Measurements from ENCODE around the gene KRTAP5-7. TPM values are rescaled to one million over a fixed set of nuclear protein-coding genes. Genes with fewer than 3 reads are reported as not detected.

KRTAP5-7 gene
- total RNA-seq, 1 experiment from 2014 or later: not detected

DNA sequence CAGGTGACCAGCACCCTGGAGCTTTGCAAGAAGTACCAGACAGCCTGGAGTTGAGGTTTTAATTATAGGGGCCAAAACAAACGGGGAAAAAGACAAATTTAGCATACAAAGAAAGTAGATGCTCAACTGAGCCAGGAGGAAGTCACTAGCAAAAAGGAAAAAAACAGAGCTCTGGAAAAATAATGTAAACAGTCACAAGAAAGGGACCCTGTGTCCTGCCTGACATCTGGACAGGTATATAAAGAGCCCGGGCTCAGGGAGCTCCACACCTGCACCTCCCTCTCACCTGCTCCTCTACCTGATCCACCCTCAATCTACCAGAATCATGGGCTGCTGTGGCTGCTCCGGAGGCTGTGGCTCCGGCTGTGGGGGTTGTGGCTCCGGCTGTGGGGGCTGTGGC, 38.2 kb downstream of the KRTAP5-7 start, which contains the start of gene KRTAP5-10:
KRTAP5-10 (plus strand) TSS at position 301 of the 400 bp plus-strand sequence; CDS start at position 326, 25 bp downstream.
- DNase-seq (ENCODE audit: low read depth, low spot score): no peak
- Histone ChIP-seq H3K36me3 (ENCODE audit: control insufficient read depth in 1 of 2, insufficient read depth in 2 of 2, low read length in 2 of 2) (no peaks in the 10 kb centered on the region), H3K27ac (ENCODE audit: low read depth, low read length) (no peak within 1 kb of the TSS), H3K4me1 (ENCODE audit: control insufficient read depth in 1 of 2, insufficient read depth in 2 of 2, low read length in 2 of 2) (peaks cover 0 to 16% of the 10 kb centered on the region in 2 experiments; a peak in 2 of 4 replicates), H4K20me1 (ENCODE audit: insufficient read depth) (no peaks in the 10 kb centered on the region), H3K79me2 (ENCODE audit: insufficient read depth, low read length) (no peaks in the 10 kb centered on the region), H3K4me3 (replicated peaks in 1 of 2; ENCODE audit: low read depth in 1 of 2, low read length in 2 of 2) (no peak within 1 kb of the TSS), H3K9me2 (ENCODE audit: insufficient read depth) (no peaks in the 10 kb centered on the region), H2AFZ (ENCODE audit: low read depth, low read length, poor library complexity, severe bottlenecking) (no peak within 1 kb of the TSS), H3K9ac (ENCODE audit: low read length) (no peak within 1 kb of the TSS), H3K9me3 (ENCODE audit: control insufficient read depth in 1 of 2, insufficient read depth in 1 of 2, low read depth in 1 of 2, low read length in 2 of 2) (no peaks in the 10 kb centered on the region), H3K27me3 (ENCODE audit: insufficient read depth, low read length) (peaks cover 16% of the 10 kb centered on the region; the same call in 1 of the 2 replicates), H3K4me2 (ENCODE audit: low read length) (no peak within 1 kb of the TSS)
- BruUV-seq (replicated peaks): no TSS peak
- intact Hi-C loops (cut with micrococcal nuclease): no loop called here
- POLR2A ChIA-PET: interaction anchor here (0.6 kb wide), 1 partner anchor 23 kb away, joined by 3 read pairs; no protein-coding TSS in a partner anchor
- no peak for ATAC-seq
- TF ChIP-seq SP1 (IDR thresholded peaks at IDR 0.05; ENCODE audit: low read depth) (no peak), CBX3 (IDR thresholded peaks at IDR 0.05; ENCODE audit: low read depth) (no peak), RAD21 (IDR thresholded peaks at IDR 0.05; ENCODE audit: low read depth) (no peak), FOSL1 (IDR thresholded peaks at IDR 0.05; ENCODE audit: low read depth) (no peak), POLR2AphosphoS5 (IDR thresholded peaks at IDR 0.05; ENCODE audit: low read depth, low read length) (no peak), TCF7L2 (IDR thresholded peaks at IDR 0.05; ENCODE audit: borderline replicate concordance, extremely low read depth, insufficient read depth, insufficient read length) (no peak), EZH2 (IDR thresholded peaks at IDR 0.05) (no peak), CEBPB (IDR thresholded peaks at IDR 0.05; ENCODE audit: low read depth) (no peak)
- TF ChIP-seq, protein P1, sequence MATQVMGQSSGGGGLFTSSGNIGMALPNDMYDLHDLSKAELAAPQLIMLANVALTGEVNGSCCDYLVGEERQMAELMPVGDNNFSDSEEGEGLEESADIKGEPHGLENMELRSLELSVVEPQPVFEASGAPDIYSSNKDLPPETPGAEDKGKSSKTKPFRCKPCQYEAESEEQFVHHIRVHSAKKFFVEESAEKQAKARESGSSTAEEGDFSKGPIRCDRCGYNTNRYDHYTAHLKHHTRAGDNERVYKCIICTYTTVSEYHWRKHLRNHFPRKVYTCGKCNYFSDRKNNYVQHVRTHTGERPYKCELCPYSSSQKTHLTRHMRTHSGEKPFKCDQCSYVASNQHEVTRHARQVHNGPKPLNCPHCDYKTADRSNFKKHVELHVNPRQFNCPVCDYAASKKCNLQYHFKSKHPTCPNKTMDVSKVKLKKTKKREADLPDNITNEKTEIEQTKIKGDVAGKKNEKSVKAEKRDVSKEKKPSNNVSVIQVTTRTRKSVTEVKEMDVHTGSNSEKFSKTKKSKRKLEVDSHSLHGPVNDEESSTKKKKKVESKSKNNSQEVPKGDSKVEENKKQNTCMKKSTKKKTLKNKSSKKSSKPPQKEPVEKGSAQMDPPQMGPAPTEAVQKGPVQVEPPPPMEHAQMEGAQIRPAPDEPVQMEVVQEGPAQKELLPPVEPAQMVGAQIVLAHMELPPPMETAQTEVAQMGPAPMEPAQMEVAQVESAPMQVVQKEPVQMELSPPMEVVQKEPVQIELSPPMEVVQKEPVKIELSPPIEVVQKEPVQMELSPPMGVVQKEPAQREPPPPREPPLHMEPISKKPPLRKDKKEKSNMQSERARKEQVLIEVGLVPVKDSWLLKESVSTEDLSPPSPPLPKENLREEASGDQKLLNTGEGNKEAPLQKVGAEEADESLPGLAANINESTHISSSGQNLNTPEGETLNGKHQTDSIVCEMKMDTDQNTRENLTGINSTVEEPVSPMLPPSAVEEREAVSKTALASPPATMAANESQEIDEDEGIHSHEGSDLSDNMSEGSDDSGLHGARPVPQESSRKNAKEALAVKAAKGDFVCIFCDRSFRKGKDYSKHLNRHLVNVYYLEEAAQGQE (IDR thresholded peaks at IDR 0.05; ENCODE audit: low read depth): no peak
- TF ChIP-seq, protein P2, sequence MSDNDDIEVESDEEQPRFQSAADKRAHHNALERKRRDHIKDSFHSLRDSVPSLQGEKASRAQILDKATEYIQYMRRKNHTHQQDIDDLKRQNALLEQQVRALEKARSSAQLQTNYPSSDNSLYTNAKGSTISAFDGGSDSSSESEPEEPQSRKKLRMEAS (IDR thresholded peaks at IDR 0.05): no peak
- TF ChIP-seq, protein P3, sequence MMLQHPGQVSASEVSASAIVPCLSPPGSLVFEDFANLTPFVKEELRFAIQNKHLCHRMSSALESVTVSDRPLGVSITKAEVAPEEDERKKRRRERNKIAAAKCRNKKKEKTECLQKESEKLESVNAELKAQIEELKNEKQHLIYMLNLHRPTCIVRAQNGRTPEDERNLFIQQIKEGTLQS (IDR thresholded peaks at IDR 0.05): no peak
- RAD21 ChIA-PET (ENCODE audit: low non-redundant PET in 1 of 2, low total read pairs in 2 of 2, uncharacterized antibody in 2 of 2, unreplicated experiment in 2 of 2): no interaction called here
- CTCF ChIA-PET: no interaction called here
